Heart left ventricle (tissue), 13 donors: ENCODE data around the gene TYMP.

Experiments
- CTCF ChIP-seq, 12 donors: fragments of 200-600 bp; sonication (generic) in 4 of 12; IDR thresholded peaks; one replicate each; pipeline versions ENCODE4 v1.5.0 to v1.8.0; 2018 to 2022; ENCODE audit warnings: antibody characterized with exemption in 12 of 12, mild to moderate bottlenecking in 5 of 12
- POLR2A ChIP-seq, 2 donors: fragments of 450-650 bp; IDR thresholded peaks; one replicate each; pipeline ENCODE4 v1.6.1; 2017; ENCODE audit warnings: antibody characterized with exemption in 2 of 2, mild to moderate bottlenecking in 2 of 2, moderate library complexity in 2 of 2
- donor health status: ischemic (EF 13 %, LVEDD 7.1; RV severe dilation, severe dysfunction).
- donor health status: DM: no; HTN: yes; CAD: no.
- donor health status: DM: no; HTN: no; CAD: no.
- donor health status: ischemic (EF 25% LVEDD 6.9; RV normal size, moderate dysfunction).
- donor health status: ischemic (EF 25% LVEDD 5.7; RV mildly dilated, moderate dysfunction).
- donor health status: ischemic (EF 35%, LVEDD 5.7; RV mildly dilated, moderate dysfunction).
- donor health status: nonischemic (EF 11% LVEDD 7.7; RV severe dilation, severe dysfunction).
- donor health status: DM: yes; HTN: yes; CAD: no.
- donor health status: PGD.
- donor health status: ischemic (EF 29% LVEDD 5.4; RV normal size, mild dysfunction).
- donor health status: nonischemic (EF 23%, LVEDD 6.1; RV moderate dilation, normal function).

GRCh38 chr22:50481045-50481439 lies 48.8 kb downstream of the TYMP start:
- TF ChIP-seq POLR2A (IDR thresholded peaks at IDR 0.05) (no peak), CTCF (IDR thresholded peaks at IDR 0.05) (no peak)
